ENCODE data around the gene ADAMTS2. TPM values are rescaled to one million over a fixed set of nuclear protein-coding genes. Genes with fewer than 3 reads are reported as not detected.

The ADAMTS2 gene
- total RNA-seq, 1 donor from 2014 or later, result not detected

DNA sequence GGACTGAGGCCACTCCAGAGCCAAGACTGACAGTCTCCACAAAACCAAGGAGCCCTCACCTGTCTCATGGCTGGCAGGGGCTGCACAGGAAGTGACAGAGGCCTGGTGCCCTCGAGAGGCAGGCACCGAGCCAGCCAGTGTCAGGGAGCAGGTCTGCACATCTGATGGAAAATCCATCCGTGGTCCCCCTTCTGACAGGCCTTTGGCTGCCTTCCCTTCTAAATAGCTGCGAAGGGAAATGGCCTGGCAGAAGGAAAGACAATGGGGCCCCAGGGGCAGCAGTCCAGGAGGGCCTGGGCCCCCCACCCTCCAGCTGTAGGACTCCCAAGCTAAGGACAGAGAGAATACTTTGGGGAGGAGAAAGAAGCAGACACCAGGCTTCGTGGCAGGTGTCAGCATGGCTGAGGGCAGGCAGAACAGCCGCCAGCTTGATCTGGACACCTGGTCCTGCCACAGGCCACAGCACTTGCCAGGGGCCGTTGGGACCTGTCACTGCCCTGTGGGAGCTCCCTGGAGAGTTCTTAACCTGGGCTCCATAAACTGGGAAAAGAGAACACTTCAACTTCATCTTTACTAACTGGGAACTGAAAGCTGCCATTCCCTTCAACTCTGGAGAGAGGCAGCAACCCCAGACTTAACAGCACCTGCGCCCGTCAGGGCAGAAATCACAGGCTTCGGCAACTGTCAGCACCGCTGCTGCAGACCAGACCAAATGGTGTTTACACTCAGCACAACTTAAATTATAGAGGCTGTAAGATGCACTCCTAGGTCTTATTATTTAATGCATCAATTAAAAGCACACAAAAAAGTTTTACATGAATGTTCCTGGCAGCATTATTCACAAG, 22.0 kb downstream of the ADAMTS2 start:
- no peak overlapping the region for H3K27ac Mint-ChIP-seq
- no peaks in the 10 kb centered on the region for H3K9me3 Mint-ChIP-seq
- no peak for DNase-seq (ENCODE audit: low spot score)
- intact Hi-C loops (cut with micrococcal nuclease), result no loop called here
- no peaks in the 10 kb centered on the region for H3K36me3 Mint-ChIP-seq (ENCODE audit: low read depth)
- no peaks in the 10 kb centered on the region for H3K27me3 Mint-ChIP-seq (ENCODE audit: low read depth)
- no peak overlapping the region for H3K4me3 Mint-ChIP-seq (ENCODE audit: low read depth)
- H3K4me1 Mint-ChIP-seq (ENCODE audit: low read depth), result no peaks in the 10 kb centered on the region

GRCh38 chr5:179322071-179323025, 22.9 kb downstream of the ADAMTS2 start:
- Mint-ChIP-seq H3K27ac (no peak overlapping the region), H3K4me1 (ENCODE audit: low read depth) (no peaks in the 10 kb centered on the region), H3K36me3 (ENCODE audit: low read depth) (no peaks in the 10 kb centered on the region), H3K27me3 (ENCODE audit: low read depth) (no peaks in the 10 kb centered on the region), H3K9me3 (no peaks in the 10 kb centered on the region), H3K4me3 (ENCODE audit: low read depth) (no peak overlapping the region)
- intact Hi-C loops (cut with micrococcal nuclease), result no loop called here
- no peak for DNase-seq (ENCODE audit: low spot score)

- H3K27ac Mint-ChIP-seq, result no peak overlapping the region
- no peaks in the 10 kb centered on the region for H3K36me3 Mint-ChIP-seq (ENCODE audit: low read depth)
- no peak for DNase-seq (ENCODE audit: low spot score)
- H3K4me1 Mint-ChIP-seq (ENCODE audit: low read depth), result no peaks in the 10 kb centered on the region
- no peaks in the 10 kb centered on the region for H3K27me3 Mint-ChIP-seq (ENCODE audit: low read depth)
- no peaks in the 10 kb centered on the region for H3K9me3 Mint-ChIP-seq
- H3K4me3 Mint-ChIP-seq (ENCODE audit: low read depth), result no peak overlapping the region
- intact Hi-C loops (cut with micrococcal nuclease), result no loop called here
Measured at GRCh38 chr5:179321206-179321987, 23.9 kb downstream of the ADAMTS2 start.

DNA sequence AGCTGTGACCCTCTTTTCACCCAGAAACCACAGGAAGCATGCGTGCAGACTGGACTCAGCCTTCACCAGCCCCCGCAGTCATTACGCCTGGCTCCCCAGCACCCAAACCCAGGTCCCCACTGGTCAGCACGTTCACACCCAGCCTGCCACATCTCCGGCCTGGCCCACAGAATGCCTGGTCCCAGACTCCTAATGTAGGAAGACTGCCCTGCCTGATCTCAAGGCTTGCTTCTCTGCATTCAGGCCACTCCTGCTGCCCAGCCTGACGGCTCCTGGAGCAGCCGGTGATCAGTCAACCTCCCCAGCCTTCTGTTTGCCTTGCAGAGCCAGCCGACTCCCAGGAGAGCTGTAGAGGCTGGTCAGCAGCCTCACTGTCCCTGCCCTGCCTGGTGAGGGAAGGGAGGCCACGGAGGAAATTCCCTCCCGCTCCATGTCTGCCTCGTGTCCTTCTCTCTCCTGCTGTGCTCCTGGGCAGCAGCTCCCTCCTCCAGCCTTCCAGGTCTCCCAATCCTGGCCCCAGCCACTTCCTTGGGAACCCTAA, 25.4 kb downstream of the ADAMTS2 start:
- Mint-ChIP-seq H3K9me3 (no peaks in the 10 kb centered on the region), H3K27ac (no peak overlapping the region), H3K27me3 (ENCODE audit: low read depth) (no peaks in the 10 kb centered on the region), H3K4me3 (ENCODE audit: low read depth) (no peak overlapping the region), H3K4me1 (ENCODE audit: low read depth) (no peaks in the 10 kb centered on the region), H3K36me3 (ENCODE audit: low read depth) (no peaks in the 10 kb centered on the region)
- intact Hi-C loops (cut with micrococcal nuclease), result no loop called here
- DNase-seq (ENCODE audit: low spot score), result no peak

DNA sequence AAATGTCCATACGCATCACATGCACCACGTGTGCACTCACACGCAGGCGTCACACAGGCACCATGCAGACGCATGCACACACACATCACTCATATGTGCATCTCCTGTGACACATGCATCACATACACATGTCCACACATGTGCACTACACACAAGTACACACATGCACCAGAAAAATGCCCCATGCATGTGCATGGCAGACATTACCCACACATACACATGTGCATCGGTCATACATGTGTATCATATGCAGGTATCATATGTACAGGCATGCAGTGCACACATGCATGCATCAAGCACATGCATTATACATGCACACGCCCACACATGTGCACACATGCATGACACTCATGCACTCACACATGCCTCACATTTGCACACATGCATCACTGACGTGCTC, 26.1 kb downstream of the ADAMTS2 start:
- Mint-ChIP-seq H3K4me1 (ENCODE audit: low read depth) (no peaks in the 10 kb centered on the region), H3K9me3 (no peaks in the 10 kb centered on the region), H3K27me3 (ENCODE audit: low read depth) (no peaks in the 10 kb centered on the region), H3K27ac (no peak overlapping the region), H3K4me3 (ENCODE audit: low read depth) (no peak overlapping the region), H3K36me3 (ENCODE audit: low read depth) (no peaks in the 10 kb centered on the region)
- no peak for DNase-seq (ENCODE audit: low spot score)
- intact Hi-C loops (cut with micrococcal nuclease), result no loop called here

DNA sequence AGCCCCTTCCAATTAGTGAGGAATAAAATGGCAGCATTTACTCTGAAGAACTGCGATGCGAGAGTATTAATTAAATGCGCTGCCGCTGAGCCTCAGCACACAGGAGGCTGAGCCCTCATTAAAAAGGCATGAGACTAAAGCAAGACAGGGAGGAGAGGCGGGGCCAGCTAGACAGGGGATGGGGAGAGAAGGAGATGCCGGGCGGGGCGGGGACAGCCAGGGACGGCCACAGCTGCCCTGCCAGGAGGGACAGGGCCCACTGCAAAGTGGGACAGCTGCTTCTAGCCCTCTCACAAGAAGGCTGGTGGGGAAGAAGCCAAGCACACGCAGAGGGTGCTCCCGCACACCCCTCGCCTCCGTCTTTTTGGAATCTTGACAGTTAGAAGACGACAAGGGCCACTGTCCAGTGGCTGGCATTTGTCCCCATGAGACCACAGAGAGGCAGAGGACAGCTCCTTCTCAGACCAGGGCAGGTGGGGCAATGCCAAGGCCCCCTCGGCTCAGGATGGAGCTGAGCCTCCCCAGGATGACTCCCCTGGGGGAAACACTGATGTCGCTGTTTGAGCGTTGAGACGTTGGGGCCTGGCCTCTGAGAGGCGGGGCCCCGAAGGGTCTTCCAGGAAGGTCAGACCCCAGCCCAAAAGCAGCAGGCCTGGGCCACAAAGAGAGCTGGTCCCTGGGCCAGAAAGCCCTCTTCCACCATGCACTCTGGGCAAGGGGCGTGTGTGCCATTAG, 26.9 kb downstream of the ADAMTS2 start:
- H3K27ac Mint-ChIP-seq, result no peak overlapping the region
- H3K27me3 Mint-ChIP-seq (ENCODE audit: low read depth), result no peaks in the 10 kb centered on the region

DNA sequence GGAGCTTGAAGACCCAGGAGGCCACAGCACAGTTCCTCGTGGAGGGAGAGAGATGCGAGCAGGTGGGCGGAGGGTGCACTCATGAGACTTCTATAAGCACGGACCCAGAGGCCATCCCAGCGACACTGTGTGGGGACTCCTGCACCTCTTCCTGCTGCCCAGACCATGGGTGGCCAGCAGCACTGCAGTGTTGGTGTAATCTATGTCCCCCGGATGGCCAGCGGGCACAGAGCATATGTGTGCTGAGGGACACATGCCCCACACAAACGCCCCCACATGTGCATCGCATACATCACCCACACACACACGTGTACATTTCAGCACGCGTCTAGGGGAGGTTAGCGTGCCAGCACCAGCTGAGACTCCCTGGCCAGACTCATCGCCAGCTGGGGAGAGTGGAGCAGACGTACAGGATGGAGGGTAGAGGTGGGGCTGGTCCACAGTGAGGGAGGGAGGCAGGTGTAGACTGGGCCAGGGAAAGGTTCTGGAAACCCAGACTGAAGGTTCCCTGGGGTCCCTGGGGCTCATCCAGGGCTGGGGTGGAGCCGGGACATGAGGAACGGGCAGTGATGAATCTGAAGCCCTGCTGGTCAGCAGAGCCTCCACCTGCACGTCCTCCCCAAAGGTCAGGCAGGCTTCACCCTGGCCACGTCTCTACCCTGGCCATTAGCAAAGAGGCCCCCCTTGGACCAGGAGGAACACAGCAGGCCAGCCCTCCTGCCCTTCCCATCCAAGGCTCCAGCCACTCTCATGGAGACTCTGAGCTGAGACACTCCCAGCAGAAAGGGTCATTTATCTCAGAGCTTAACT, 27.6 kb downstream of the ADAMTS2 start:
- no peaks in the 10 kb centered on the region for H3K36me3 Mint-ChIP-seq (ENCODE audit: low read depth)
- intact Hi-C loops (cut with micrococcal nuclease), result no loop called here
- no peaks in the 10 kb centered on the region for H3K27me3 Mint-ChIP-seq (ENCODE audit: low read depth)
- H3K4me1 Mint-ChIP-seq (ENCODE audit: low read depth), result no peaks in the 10 kb centered on the region
- no peaks in the 10 kb centered on the region for H3K9me3 Mint-ChIP-seq
- DNase-seq (ENCODE audit: low spot score), result no peak
- H3K4me3 Mint-ChIP-seq (ENCODE audit: low read depth), result no peak overlapping the region
- no peak overlapping the region for H3K27ac Mint-ChIP-seq

More for the DNA sequence above, 26.9 kb downstream of the ADAMTS2 start:
- no peaks in the 10 kb centered on the region for H3K4me1 Mint-ChIP-seq (ENCODE audit: low read depth)
- no peak overlapping the region for H3K4me3 Mint-ChIP-seq (ENCODE audit: low read depth)
- no peak for DNase-seq (ENCODE audit: low spot score)
- no peaks in the 10 kb centered on the region for H3K9me3 Mint-ChIP-seq
- intact Hi-C loops (cut with micrococcal nuclease), result no loop called here
- no peaks in the 10 kb centered on the region for H3K36me3 Mint-ChIP-seq (ENCODE audit: low read depth)

DNA sequence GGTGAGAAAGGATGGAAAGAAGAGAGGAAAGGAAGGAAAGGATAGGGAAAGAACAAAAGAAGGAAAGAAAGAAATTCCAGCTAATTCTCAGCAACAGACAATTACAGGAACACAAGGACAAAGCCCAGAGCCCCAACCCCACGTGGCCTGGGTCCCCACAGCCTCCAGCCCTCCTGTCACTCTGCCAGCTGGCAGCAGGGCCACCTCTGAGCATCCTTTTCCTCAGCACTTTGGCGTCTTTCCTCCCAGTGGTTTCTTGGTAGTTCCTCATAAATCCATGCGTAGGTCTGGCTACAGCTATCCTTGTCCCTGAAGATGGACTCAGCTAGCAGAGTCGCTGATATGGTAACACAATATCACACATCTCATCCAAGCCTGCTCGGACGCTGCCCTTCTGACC, 28.3 kb downstream of the ADAMTS2 start:
- no peaks in the 10 kb centered on the region for H3K9me3 Mint-ChIP-seq
- H3K27me3 Mint-ChIP-seq (ENCODE audit: low read depth), result no peaks in the 10 kb centered on the region
- H3K4me3 Mint-ChIP-seq (ENCODE audit: low read depth), result no peak overlapping the region
- H3K36me3 Mint-ChIP-seq (ENCODE audit: low read depth), result no peaks in the 10 kb centered on the region
- H3K27ac Mint-ChIP-seq, result no peak overlapping the region
- intact Hi-C loops (cut with micrococcal nuclease), result no loop called here
- no peaks in the 10 kb centered on the region for H3K4me1 Mint-ChIP-seq (ENCODE audit: low read depth)
- no peak for DNase-seq (ENCODE audit: low spot score)

DNA sequence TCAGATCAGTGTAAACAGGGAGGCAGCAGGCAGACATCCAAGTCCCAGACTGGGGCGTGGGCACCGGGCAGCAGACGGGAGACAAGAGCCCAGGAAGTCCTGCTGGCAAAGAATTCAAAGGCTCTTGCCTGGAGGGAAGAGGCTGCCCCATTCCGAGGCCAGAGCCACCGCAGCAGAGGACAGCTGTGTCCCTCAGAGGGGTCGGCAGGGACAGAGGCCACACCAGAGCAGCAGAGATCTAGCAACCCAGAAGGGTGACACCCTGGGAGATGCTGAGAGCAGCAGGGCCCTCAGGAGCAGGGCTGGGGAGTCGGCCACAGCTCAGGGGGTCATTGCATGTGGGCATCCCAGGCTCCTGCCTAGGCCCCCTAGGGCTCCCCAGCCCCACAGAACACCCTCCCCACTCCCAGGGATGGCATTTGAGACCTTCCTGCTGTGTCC, 29.1 kb downstream of the ADAMTS2 start:
- Mint-ChIP-seq H3K27me3 (ENCODE audit: low read depth) (no peaks in the 10 kb centered on the region), H3K4me1 (ENCODE audit: low read depth) (no peaks in the 10 kb centered on the region), H3K27ac (no peak overlapping the region), H3K4me3 (ENCODE audit: low read depth) (no peak overlapping the region), H3K36me3 (ENCODE audit: low read depth) (no peaks in the 10 kb centered on the region), H3K9me3 (no peaks in the 10 kb centered on the region)
- no peak for DNase-seq (ENCODE audit: low spot score)
- intact Hi-C loops (cut with micrococcal nuclease), result no loop called here

GRCh38 chr5:179315356-179315890, 29.8 kb downstream of the ADAMTS2 start:
- H3K9me3 Mint-ChIP-seq, result no peaks in the 10 kb centered on the region
- DNase-seq (ENCODE audit: low spot score), result no peak
- intact Hi-C loops (cut with micrococcal nuclease), result no loop called here
- H3K27ac Mint-ChIP-seq, result no peak overlapping the region
- H3K4me1 Mint-ChIP-seq (ENCODE audit: low read depth), result no peaks in the 10 kb centered on the region
- H3K4me3 Mint-ChIP-seq (ENCODE audit: low read depth), result no peak overlapping the region
- no peaks in the 10 kb centered on the region for H3K36me3 Mint-ChIP-seq (ENCODE audit: low read depth)
- H3K27me3 Mint-ChIP-seq (ENCODE audit: low read depth), result no peaks in the 10 kb centered on the region

All from activated T-helper 2 cell treated with anti-CD3 and anti-CD28 coated beads, Interferon-gamma antibody, Interleukin-2, Interleukin-4, amounts not matched to agents 10 μg/mL and 5 μg/mL and 100 μg/mL, durations not matched to agents 14 hours and 24 hours and 36 hours (primary cell).